Activated naive CD4-positive, alpha-beta T cell treated with anti-CD3 and anti-CD28 coated beads for 36 hours (primary cell): ENCODE data around the gene CAPN2. TPM values are rescaled to one million over a fixed set of nuclear protein-coding genes. Genes with fewer than 3 reads are reported as not detected.

ENCODE experiments used
- CTCF ChIA-PET: fragments of 350-600 bp; sonication (Branson Sonifier 250); formaldehyde crosslinking; loops from one replicate; lab custom pipeline; 2021; ENCODE audit warnings: antibody characterized with exemption; lab: Charles Lee
- DNase-seq: peaks from one replicate; pipeline ENCODE4 v3.0.0-alpha.2; 2020
- H3K27ac Mint-ChIP-seq: one replicate; pipeline ENCODE4 v1.8.0; 2021; ENCODE audit warnings: mild to moderate bottlenecking, mixed read lengths
- H3K27me3 Mint-ChIP-seq: one replicate; pipeline ENCODE4 v1.8.0; 2021; ENCODE audit warnings: low read depth, mixed read lengths
- H3K36me3 Mint-ChIP-seq: one replicate; pipeline ENCODE4 v1.8.0; 2021; ENCODE audit warnings: low read depth, mixed read lengths
- H3K4me1 Mint-ChIP-seq: one replicate; pipeline ENCODE4 v1.8.0; 2021; ENCODE audit warnings: low read depth, mixed read lengths
- H3K4me3 Mint-ChIP-seq: one replicate; pipeline ENCODE4 v1.8.0; 2021; ENCODE audit warnings: mild to moderate bottlenecking, moderate library complexity, mixed read lengths
- H3K9me3 Mint-ChIP-seq: one replicate; pipeline ENCODE4 v1.8.0; 2021; ENCODE audit warnings: mixed read lengths
- intact Hi-C: fragments of 100-400 bp; cut with micrococcal nuclease; formaldehyde crosslinking; loops from one replicate; pipeline ENCODE4 v1.15.1; 2023
- total RNA-seq, 2 experiments: library from RNA; stranded (reverse); gene quantifications; one replicate each; pipeline ENCODE4 v1.2.3, GENCODE V29; 2021

CAPN2 gene
- total RNA-seq, 2 experiments from 2014 or later: 17.0 to 19.5 TPM

DNA sequence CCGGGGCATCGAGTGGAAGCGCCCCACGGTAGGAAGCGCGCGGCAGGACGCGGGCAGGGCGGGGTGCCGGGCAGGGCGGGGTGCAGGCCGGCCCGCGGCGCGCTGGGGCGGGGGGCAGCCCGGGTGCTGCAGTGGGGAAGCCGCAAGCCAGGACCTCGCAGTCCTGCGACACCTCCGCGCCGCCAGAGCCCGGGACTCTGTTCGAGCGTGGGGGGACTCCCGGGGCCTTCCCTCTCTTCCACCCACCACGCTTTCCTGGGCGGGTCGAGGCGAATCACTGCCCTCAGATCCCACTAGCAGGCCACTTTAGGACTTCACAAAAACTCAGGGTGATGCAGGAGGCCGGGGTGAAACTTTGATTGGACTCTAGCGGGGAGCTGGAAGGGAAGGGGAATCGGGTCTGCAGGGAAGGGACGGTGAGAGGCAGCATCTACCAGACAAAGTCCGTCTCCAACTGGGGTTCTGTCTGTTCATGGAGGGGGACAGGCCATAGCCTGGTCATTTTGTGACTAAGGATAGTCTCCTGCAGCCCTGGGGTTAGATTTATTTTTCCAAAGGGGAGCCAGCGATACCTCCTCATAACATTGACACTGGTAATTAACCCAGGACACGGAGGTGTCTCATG, 623 bp downstream of the CAPN2 start:
- peak overlapping the region; percentile 41 for H3K27ac Mint-ChIP-seq
- peak; percentile 57 for DNase-seq
- no peaks in the 10 kb centered on the region for H3K9me3 Mint-ChIP-seq
- peak overlapping the region; percentile 75 for H3K4me3 Mint-ChIP-seq
- CTCF ChIA-PET: interaction anchor here (0.6 to 3.9 kb wide), 4 partner anchors 10 to 37 kb away, joined by 3 to 37 read pairs (median 10); no protein-coding TSS in a partner anchor
- H3K27me3 Mint-ChIP-seq: no peaks in the 10 kb centered on the region
- H3K36me3 Mint-ChIP-seq: no peaks in the 10 kb centered on the region
- peaks cover 56% of the 10 kb centered on the region for H3K4me1 Mint-ChIP-seq
- intact Hi-C loops: loop anchor here (1.0 to 5.0 kb wide), 4 partner anchors 14 to 469 kb away; partner anchors contain the start of genes DEGS1 and TP53BP2

DNA sequence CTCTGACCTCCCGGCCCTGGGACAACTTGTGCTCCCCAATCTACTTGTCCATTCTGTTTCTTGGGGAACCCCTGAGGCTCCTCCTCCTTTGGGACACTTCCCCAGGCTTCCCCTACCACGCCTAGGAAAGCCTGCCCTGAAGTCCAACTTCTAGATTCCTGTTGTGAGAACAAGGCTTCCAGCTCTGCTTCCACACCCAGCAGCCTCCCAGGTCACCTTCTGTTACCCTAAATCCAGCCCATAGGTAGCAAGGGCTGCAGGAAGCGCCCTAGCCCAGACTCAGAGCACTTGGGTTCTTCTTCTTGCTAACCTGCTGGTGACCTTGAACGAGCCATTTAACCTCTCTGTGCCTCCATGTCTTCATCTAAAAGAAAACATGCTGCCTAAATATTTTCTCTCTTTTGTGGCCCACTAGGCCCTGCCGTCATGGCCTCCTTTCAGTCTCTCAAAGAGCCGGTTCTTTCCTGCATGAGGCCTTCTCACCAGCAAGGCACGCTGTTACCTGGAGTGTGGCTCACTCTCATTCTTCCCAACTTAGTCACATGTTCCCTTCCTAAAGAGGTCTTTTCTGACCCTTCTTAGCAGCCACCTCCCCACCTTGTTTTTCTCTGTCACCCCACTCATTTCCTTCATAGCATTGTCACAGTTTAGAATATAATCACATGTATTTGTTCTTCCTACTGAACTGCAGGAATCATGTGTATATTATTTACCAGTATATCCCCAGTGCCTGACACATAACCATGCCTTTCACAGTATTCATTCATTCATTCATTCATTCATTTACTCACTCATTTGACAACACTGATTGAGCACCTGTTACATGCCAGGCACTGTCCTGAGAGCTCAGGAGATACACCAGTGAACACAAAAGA, 1.4 kb downstream of the CAPN2 start:
- CTCF ChIA-PET: interaction anchor here (0.6 to 3.9 kb wide), 3 partner anchors 9 to 36 kb away, joined by 3 to 37 read pairs (median 4); no protein-coding TSS in a partner anchor
- intact Hi-C loops: loop anchor here (1.0 to 5.0 kb wide), 4 partner anchors 13 to 469 kb away; partner anchors contain the start of genes DEGS1 and TP53BP2
- H3K27ac Mint-ChIP-seq: peak overlapping the region; percentile 29
- H3K27me3 Mint-ChIP-seq: no peaks in the 10 kb centered on the region
- peak; percentile 16 for DNase-seq
- no peaks in the 10 kb centered on the region for H3K9me3 Mint-ChIP-seq
- no peaks in the 10 kb centered on the region for H3K36me3 Mint-ChIP-seq
- H3K4me3 Mint-ChIP-seq: peak overlapping the region; percentile 75
- peaks cover 63% of the 10 kb centered on the region for H3K4me1 Mint-ChIP-seq

DNA sequence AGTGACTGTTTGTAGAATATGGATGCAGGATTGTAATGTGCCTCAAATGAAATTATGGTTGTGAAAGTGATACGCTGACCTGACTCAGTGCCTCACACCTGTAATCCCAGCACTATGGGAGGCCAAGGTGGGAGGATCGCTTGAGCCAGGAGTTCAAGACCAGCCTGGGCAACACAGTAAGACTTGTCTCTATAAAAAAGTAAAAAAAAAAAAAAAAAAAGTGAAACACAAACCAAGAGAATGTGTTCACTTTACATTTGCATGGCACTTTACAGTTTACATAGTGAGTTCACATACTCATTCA, 2.0 kb downstream of the CAPN2 start:
- CTCF ChIA-PET: no interaction called here
- H3K27ac Mint-ChIP-seq: no peak overlapping the region
- H3K36me3 Mint-ChIP-seq: no peaks in the 10 kb centered on the region
- no peaks in the 10 kb centered on the region for H3K27me3 Mint-ChIP-seq
- intact Hi-C loops: loop anchor here (1.0 to 5.0 kb wide), 2 partner anchors 62 to 468 kb away; partner anchors contain the start of gene DEGS1
- no peak overlapping the region for H3K4me3 Mint-ChIP-seq
- H3K9me3 Mint-ChIP-seq: no peaks in the 10 kb centered on the region
- DNase-seq: no peak
- peaks cover 63% of the 10 kb centered on the region for H3K4me1 Mint-ChIP-seq

DNA sequence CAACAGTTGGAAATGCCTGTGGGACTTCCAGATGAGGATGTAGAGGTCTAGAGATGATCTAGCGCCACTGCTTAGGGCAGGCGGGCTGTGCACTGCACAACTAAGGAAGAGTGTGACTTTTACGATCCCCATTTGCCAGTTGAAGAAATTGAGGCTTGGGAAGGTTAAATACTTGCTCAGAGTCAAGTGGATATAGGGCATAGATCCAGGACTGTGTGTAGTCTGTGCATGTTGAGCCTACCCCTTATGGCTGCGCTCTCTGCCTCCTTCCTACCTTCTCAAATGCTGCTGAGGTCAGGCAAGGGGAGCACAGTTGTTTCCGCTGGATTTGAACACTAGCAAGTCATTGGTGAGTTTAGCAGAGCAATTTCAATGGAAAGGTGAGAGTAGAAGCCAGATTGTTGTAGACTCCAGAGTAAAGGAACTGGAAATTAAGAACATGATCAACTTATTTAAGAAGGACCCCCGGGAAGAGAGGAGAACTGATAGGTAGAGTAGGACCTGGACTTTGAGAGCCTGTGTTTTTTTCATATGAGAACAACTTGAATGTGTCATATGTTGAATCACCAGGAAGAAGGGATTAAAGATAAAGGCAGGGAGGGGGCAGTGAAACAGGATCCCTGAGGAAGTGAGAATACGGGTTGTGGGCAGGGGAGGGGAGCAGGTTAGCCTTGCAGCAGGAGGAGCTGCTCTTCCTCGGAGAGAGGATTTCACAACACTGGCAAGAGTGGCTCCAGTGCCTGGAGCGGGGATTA, 2.7 kb downstream of the CAPN2 start:
- Mint-ChIP-seq H3K4me3 (no peak overlapping the region), H3K27me3 (no peaks in the 10 kb centered on the region), H3K36me3 (no peaks in the 10 kb centered on the region), H3K4me1 (peaks cover 63% of the 10 kb centered on the region), H3K9me3 (no peaks in the 10 kb centered on the region), H3K27ac (no peak overlapping the region)
- no peak for DNase-seq
- intact Hi-C loops: loop anchor here (1.0 to 5.0 kb wide), 2 partner anchors 61 to 467 kb away; partner anchors contain the start of gene DEGS1
- CTCF ChIA-PET: interaction anchor here (2.1 kb wide), 1 partner anchor 35 kb away, joined by 10 read pairs; no protein-coding TSS in a partner anchor

DNA sequence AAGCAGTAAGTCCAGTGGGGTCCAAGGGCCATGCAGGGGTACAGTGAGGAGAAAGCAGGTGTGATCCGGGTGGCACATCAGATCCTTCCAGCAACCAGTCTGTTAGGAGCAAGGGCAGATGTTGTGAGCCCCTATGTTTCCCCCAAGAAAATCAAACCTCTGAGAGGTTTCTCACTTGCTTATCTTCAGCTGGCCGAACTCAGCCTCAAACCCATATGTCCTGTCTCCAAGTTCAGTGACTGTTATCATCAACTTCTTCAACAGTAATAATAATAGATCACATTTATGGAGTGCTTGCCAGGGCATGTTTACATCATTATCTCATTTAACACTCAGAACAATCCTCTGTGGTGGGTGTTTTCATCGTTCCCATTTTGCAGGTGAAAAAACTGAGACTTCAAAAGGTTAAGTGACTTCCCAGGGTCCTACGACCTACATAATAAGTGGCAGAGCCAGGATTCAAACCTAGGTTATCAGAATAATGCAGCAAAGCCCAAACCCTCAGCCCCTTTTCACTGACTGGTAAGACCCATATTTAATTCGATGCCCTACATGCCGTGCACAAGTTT, 3.3 kb downstream of the CAPN2 start:
- Mint-ChIP-seq H3K4me1 (peaks cover 66% of the 10 kb centered on the region), H3K27ac (no peak overlapping the region), H3K36me3 (peaks cover 4% of the 10 kb centered on the region), H3K4me3 (no peak overlapping the region), H3K9me3 (no peaks in the 10 kb centered on the region), H3K27me3 (no peaks in the 10 kb centered on the region)
- DNase-seq: no peak
- intact Hi-C loops: no loop called here
- CTCF ChIA-PET: interaction anchor here (0.6 to 2.1 kb wide), 4 partner anchors 9 to 597 kb away, joined by 3 to 10 read pairs (median 4); no protein-coding TSS in a partner anchor

DNA sequence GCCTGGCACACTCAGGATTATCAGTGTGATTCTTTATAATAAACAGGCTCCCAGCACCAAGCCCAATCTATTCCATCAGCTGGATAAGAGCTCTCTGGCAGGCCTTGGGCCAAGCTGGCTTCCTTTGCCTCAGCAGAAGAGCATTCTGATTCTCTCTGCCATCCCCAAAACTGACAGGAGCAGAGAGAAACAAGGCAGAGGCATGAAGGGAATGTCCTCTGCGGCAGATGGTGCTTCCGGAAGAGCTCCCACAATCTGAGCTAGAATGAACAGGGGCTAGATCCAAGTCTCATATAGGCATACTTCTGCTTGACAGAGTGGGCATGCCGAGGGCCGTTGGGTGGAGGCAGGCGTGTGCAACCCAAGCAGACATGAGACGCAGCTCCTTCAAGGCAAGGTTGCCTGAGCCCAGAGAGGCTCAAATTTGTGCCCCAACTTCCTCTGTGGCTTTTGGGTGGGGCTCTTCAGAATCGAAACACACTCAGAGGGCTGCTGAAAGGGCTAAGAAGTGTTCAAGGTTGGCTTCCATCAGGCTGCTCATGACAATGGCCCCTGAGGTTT, 4.0 kb downstream of the CAPN2 start:
- Mint-ChIP-seq H3K4me1 (peaks cover 68% of the 10 kb centered on the region), H3K36me3 (peaks cover 8% of the 10 kb centered on the region), H3K4me3 (peak overlapping the region; percentile 5), H3K27ac (peak overlapping the region; percentile 16), H3K9me3 (no peaks in the 10 kb centered on the region), H3K27me3 (no peaks in the 10 kb centered on the region)
- intact Hi-C loops: no loop called here
- CTCF ChIA-PET: interaction anchor here (0.6 to 2.1 kb wide), 4 partner anchors 8 to 596 kb away, joined by 3 to 10 read pairs (median 4); no protein-coding TSS in a partner anchor
- DNase-seq: peak; percentile 49

DNA sequence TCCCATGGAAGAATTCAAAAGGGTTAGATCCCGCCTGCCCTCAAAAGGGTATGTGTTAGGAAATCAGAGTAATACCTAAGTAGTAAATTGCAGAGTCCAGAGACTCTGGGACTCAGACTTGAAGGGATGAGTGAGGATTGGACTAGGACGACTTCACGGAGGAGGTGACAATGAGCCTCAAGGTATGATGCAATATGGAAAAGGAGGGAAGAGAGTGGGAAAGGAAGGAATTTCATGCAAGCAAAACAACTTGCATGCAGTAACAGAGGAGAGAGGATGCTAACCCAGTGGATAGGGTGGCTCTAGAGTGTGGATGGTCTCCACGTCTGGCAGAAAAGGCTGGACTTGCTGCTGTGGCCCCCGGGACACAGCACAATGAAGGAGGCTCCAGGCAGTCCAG, 4.8 kb downstream of the CAPN2 start:
- H3K4me3 Mint-ChIP-seq: no peak overlapping the region
- H3K9me3 Mint-ChIP-seq: no peaks in the 10 kb centered on the region
- no peak for DNase-seq
- peaks cover 10% of the 10 kb centered on the region for H3K36me3 Mint-ChIP-seq
- CTCF ChIA-PET: interaction anchor here (1.6 to 2.1 kb wide), 2 partner anchors 24 to 33 kb away, joined by 6 to 10 read pairs; no protein-coding TSS in a partner anchor
- H3K4me1 Mint-ChIP-seq: peaks cover 71% of the 10 kb centered on the region
- intact Hi-C loops: no loop called here
- no peak overlapping the region for H3K27ac Mint-ChIP-seq
- no peaks in the 10 kb centered on the region for H3K27me3 Mint-ChIP-seq

DNA sequence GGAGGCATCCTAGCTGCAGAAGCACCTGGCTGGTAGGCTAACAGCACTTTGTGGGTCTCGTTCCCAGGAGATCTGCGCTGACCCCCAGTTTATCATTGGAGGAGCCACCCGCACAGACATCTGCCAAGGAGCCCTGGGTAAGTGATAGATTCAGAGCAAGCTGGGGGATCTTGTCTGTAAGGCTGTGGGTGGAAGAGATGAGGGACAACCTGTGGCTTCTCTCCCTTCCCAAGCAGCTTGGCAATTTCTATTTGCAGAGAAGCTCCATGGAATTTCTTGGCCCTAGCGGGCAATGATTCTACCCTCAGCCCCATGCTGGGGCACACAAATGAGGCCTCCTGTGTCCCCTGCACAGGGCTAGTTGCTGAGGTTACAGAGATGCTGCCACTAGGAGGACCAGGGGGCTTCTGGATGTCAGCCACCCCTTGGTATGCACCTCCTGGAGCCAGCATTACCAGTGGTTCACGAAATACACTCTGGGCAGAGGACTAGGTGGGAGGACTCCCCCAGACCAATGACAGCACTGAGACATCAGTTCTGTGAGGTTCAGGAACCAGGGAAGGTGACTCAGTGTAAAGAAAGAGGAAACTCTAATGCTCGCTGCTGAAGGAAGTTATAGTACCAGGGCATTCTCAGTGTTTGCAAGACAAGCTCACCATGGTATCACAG, 5.5 kb downstream of the CAPN2 start:
- Mint-ChIP-seq H3K4me1 (peaks cover 73% of the 10 kb centered on the region), H3K27me3 (no peaks in the 10 kb centered on the region), H3K4me3 (no peak overlapping the region), H3K36me3 (peaks cover 10% of the 10 kb centered on the region), H3K27ac (no peak overlapping the region), H3K9me3 (no peaks in the 10 kb centered on the region)
- CTCF ChIA-PET: interaction anchor here (0.6 to 2.0 kb wide), 4 partner anchors 24 to 34 kb away, joined by 3 to 13 read pairs (median 7); no protein-coding TSS in a partner anchor
- intact Hi-C loops: loop anchor here (1.0 kb wide), 1 partner anchor 8 kb away; no protein-coding TSS in a partner anchor
- peak; percentile 34 for DNase-seq

DNA sequence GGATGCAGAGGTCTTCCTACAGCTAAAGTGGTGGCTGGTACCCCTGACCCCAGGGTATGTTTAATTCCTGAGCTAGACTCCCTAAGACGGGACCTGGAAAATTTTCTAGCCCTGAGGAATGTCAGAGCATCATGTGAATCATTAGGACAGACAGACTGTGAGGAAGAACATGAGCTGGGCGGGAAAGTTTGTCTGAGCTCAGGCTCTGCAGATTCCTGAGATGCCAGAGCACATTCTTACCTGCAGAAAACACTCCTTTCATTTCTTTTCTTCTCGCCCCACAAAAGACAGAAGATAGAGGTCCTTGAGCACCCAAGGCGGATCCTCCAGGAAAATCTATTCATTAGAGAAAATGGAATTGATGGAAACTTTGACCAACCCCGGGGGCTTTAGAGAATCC, 6.5 kb downstream of the CAPN2 start:
- no peak for DNase-seq
- Mint-ChIP-seq H3K9me3 (no peaks in the 10 kb centered on the region), H3K36me3 (peaks cover 10% of the 10 kb centered on the region), H3K4me3 (no peak overlapping the region), H3K27me3 (no peaks in the 10 kb centered on the region), H3K4me1 (peaks cover 69% of the 10 kb centered on the region), H3K27ac (no peak overlapping the region)
- CTCF ChIA-PET: interaction anchor here (1.2 to 2.0 kb wide), 3 partner anchors 10 to 30 kb away, joined by 3 to 13 read pairs (median 8); no protein-coding TSS in a partner anchor
- intact Hi-C loops: loop anchor here (1.0 kb wide), 1 partner anchor 7 kb away; no protein-coding TSS in a partner anchor

DNA sequence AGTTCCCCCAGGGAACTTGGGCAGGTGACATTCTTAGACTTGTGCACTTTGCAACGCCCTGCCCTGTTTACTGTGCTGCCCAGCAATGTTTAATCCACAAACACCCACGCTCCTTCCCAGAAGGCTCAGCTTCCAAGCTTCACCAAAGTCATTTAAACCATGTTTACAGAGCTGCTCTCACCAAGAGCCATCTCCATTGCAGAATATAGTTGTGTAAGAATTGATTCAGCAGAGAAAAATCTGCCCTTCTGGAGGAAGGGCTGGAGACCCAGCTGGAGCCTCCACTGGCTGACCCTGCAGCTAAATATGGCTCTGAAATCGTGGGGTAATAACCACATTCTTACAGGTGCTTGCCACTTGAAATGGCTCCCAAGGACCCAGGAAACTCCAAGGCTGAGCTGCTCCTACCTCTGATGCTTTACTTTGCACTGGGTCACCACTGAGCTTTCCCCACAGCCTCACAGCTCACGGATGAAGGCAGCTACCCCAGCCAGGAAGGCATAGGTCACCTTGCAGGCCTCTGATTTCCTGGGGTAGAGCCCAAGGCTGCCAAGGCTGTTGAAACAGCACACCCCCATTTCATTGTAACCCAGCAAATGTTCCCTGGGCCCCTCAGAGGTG, 8.7 kb downstream of the CAPN2 start:
- DNase-seq: no peak
- intact Hi-C loops: no loop called here
- Mint-ChIP-seq H3K27ac (no peak overlapping the region), H3K36me3 (peaks cover 12% of the 10 kb centered on the region), H3K4me3 (no peak overlapping the region), H3K4me1 (peaks cover 67% of the 10 kb centered on the region), H3K9me3 (no peaks in the 10 kb centered on the region), H3K27me3 (no peaks in the 10 kb centered on the region)
- CTCF ChIA-PET: interaction anchor here (0.6 to 1.3 kb wide), 3 partner anchors 9 to 528 kb away, joined by 3 to 5 read pairs (median 3); partner anchors contain the start of gene CAPN2
